Keratinocyte (primary cell): Measurements from ENCODE around the gene KCNJ12.
"Not testable (repeated sequence)": the region's sequence is repeated elsewhere in the genome, so short reads cannot be mapped to it uniquely, and the experiment has no call there.

Experiments used
- EZH2 ChIP-seq: IDR thresholded peaks from one replicate; pipeline ENCODE4 v1.6.1; 2012; ENCODE audit warnings: inconsistent platforms, mild to moderate bottlenecking, low read length, moderate library complexity
- TF ChIP-seq, protein P1 (sequence below), 3 experiments: IDR thresholded peaks in 1 of 3; conservative IDR thresholded peaks in 1 of 3; optimal IDR thresholded peaks in 1 of 3; 2 replicates in 2 of 3; 3 replicates in 1 of 3; pipeline versions ENCODE3 to v1.5.1; 2011; ENCODE audit warnings: low read length in 3 of 3, mild to moderate bottlenecking in 3 of 3, moderate library complexity in 2 of 3, control low read depth in 1 of 3, inconsistent platforms in 1 of 3; ENCODE audit not compliant: insufficient read depth in 2 of 3; ENCODE audit errors: extremely low read depth in 1 of 3

DNA sequence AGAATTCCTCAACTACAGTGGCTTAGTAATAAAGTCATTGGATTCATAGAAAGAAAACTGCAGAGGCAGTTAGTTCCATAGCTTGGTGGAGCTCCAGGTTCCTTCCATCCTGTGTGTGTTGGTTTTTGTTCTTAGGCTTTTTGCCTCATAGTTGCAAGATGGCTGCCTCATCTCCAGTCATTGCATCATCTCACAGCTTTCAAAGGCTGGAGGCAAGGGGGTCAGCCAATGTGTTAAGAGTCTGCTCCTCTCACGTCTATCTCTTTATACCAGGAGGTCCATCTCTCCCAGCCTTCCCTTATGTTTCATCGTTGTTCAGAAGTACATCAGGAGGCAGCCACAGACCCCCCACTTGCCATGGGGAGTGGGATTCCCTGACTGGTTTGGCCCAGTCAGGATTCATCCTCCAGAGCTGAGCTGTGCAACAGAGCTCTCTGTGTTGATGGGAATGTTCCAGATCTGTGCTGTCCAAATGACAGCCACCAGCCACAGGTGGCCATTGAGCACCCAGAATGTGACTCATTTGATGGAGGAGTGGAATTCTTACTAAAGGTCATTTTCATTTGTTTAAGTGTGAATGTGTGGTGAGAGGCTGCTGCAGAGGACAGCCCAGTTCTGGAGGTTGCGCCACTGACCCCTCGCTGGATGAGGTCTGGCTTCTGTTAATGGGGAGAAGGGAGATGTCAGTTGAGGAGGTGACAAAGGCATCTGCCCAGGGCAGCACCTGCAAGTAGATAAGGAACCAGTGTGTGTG, 39.4 kb upstream of the KCNJ12 start:
- TF ChIP-seq, protein P1, sequence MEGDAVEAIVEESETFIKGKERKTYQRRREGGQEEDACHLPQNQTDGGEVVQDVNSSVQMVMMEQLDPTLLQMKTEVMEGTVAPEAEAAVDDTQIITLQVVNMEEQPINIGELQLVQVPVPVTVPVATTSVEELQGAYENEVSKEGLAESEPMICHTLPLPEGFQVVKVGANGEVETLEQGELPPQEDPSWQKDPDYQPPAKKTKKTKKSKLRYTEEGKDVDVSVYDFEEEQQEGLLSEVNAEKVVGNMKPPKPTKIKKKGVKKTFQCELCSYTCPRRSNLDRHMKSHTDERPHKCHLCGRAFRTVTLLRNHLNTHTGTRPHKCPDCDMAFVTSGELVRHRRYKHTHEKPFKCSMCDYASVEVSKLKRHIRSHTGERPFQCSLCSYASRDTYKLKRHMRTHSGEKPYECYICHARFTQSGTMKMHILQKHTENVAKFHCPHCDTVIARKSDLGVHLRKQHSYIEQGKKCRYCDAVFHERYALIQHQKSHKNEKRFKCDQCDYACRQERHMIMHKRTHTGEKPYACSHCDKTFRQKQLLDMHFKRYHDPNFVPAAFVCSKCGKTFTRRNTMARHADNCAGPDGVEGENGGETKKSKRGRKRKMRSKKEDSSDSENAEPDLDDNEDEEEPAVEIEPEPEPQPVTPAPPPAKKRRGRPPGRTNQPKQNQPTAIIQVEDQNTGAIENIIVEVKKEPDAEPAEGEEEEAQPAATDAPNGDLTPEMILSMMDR (optimal IDR thresholded peaks at IDR 0.05 in 1 of 3, IDR thresholded peaks at IDR 0.05 in 1 of 3, conservative IDR thresholded peaks at IDR 0.05 in 1 of 3; ENCODE audit: extremely low read depth in 1 of 3, insufficient read depth in 2 of 3, low read length in 3 of 3) = not testable (repeated sequence)
- TF ChIP-seq EZH2 = not testable (repeated sequence)
